Stimulated activated naive B cell treated with anti-CD40 and anti-IgM and Interleukin-4, amounts not matched to agents 10 μg/mL and 1 μg/mL and 100 μg/mL, for 72 hours (primary cell): ENCODE measurements around the gene CRACR2B.
A peak's percentile ranks its signal among the peaks of the same experiment; 100 is the strongest.

ENCODE experiments used
- ATAC-seq, 2 donors: fragments of 150-1000 bp; cut with Tn5 transposase; replicated peaks; 2 replicates each; pipeline ENCODE4 v1.10.0; 2021; ENCODE audit warnings: moderate library complexity in 1 of 2
- DNase-seq: peaks from one replicate; pipeline ENCODE4 v3.0.0; 2021
- H3K27ac Mint-ChIP-seq: one replicate; pipeline ENCODE4 v1.8.0; 2022; ENCODE audit warnings: mild to moderate bottlenecking, mixed read lengths
- H3K27me3 Mint-ChIP-seq, 2 donors: one replicate each; pipeline ENCODE4 v1.8.0; 2022; ENCODE audit warnings: mixed read lengths in 2 of 2
- H3K36me3 Mint-ChIP-seq, 2 donors: one replicate each; pipeline ENCODE4 v1.8.0; 2022; ENCODE audit warnings: mixed read lengths in 2 of 2, mild to moderate bottlenecking in 1 of 2
- H3K4me1 Mint-ChIP-seq, 2 donors: one replicate each; pipeline ENCODE4 v1.8.0; 2022; ENCODE audit warnings: mixed read lengths in 2 of 2, mild to moderate bottlenecking in 1 of 2
- H3K4me3 Mint-ChIP-seq, 2 donors: one replicate each; pipeline ENCODE4 v1.8.0; 2022; ENCODE audit warnings: mild to moderate bottlenecking in 2 of 2, mixed read lengths in 2 of 2, moderate library complexity in 1 of 2
- H3K9me3 Mint-ChIP-seq, 2 donors: one replicate each; pipeline ENCODE4 v1.8.0; 2022; ENCODE audit warnings: mixed read lengths in 2 of 2, mild to moderate bottlenecking in 1 of 2

The CRACR2B gene

GRCh38 chr11:843086-843734 is 15.5 kb downstream of the CRACR2B start:
- Mint-ChIP-seq H3K27ac (peak overlapping the region; percentile 71), H3K4me1 (peaks cover 27 to 52% of the 10 kb centered on the region in 2 donors), H3K4me3 (peak overlapping the region; percentile 80 to 90), H3K27me3 (peaks cover 10 to 14% of the 10 kb centered on the region in 2 donors), H3K36me3 (peaks cover 20 to 23% of the 10 kb centered on the region in 2 donors), H3K9me3 (no peaks in the 10 kb centered on the region)
- ATAC-seq, result peak; percentile 3
- DNase-seq, result no peak

GRCh38 chr11:843818-844692 is 16.3 kb downstream of the CRACR2B start:
- peak overlapping the region; percentile 80 to 90 for H3K4me3 Mint-ChIP-seq
- ATAC-seq (no peak), DNase-seq (no peak)
- H3K27me3 Mint-ChIP-seq, result peaks cover 10 to 22% of the 10 kb centered on the region in 2 donors
- H3K27ac Mint-ChIP-seq, result peak overlapping the region; percentile 71
- H3K4me1 Mint-ChIP-seq, result peaks cover 29 to 52% of the 10 kb centered on the region in 2 donors
- H3K36me3 Mint-ChIP-seq, result peaks cover 15 to 16% of the 10 kb centered on the region in 2 donors
- no peaks in the 10 kb centered on the region for H3K9me3 Mint-ChIP-seq

- no peak overlapping the region for H3K4me3 Mint-ChIP-seq
- H3K9me3 Mint-ChIP-seq, result no peaks in the 10 kb centered on the region
- peaks cover 29 to 50% of the 10 kb centered on the region in 2 donors for H3K4me1 Mint-ChIP-seq
- ATAC-seq (no peak), DNase-seq (no peak)
- no peak overlapping the region for H3K27ac Mint-ChIP-seq
- peaks cover 10 to 26% of the 10 kb centered on the region in 2 donors for H3K27me3 Mint-ChIP-seq
- peaks cover 13% of the 10 kb centered on the region in 2 donors for H3K36me3 Mint-ChIP-seq
These were observed 17.2 kb downstream of the CRACR2B start for GRCh38 chr11:844693-845644.

GRCh38 chr11:845872-846495 is 18.3 kb downstream of the CRACR2B start:
- DNase-seq (no peak), ATAC-seq (no peak)
- Mint-ChIP-seq H3K4me1 (peaks cover 20 to 39% of the 10 kb centered on the region in 2 donors), H3K9me3 (no peaks in the 10 kb centered on the region), H3K27me3 (peaks cover 10 to 29% of the 10 kb centered on the region in 2 donors), H3K27ac (no peak overlapping the region), H3K36me3 (peaks cover 4% of the 10 kb centered on the region in 2 donors), H3K4me3 (no peak overlapping the region)

GRCh38 chr11:846496-847098 is 18.9 kb downstream of the CRACR2B start:
- H3K4me1 Mint-ChIP-seq, result peaks cover 15 to 34% of the 10 kb centered on the region in 2 donors
- no peak overlapping the region for H3K27ac Mint-ChIP-seq
- H3K4me3 Mint-ChIP-seq, result no peak overlapping the region
- no peaks in the 10 kb centered on the region for H3K9me3 Mint-ChIP-seq
- DNase-seq (no peak), ATAC-seq (no peak)
- H3K27me3 Mint-ChIP-seq, result peaks cover 10 to 35% of the 10 kb centered on the region in 2 donors
- H3K36me3 Mint-ChIP-seq, result peaks cover 0 to 2% of the 10 kb centered on the region in 2 donors

GRCh38 chr11:847876-848275 is 20.2 kb downstream of the CRACR2B start:
- peaks cover 15 to 34% of the 10 kb centered on the region in 2 donors for H3K4me1 Mint-ChIP-seq
- H3K27ac Mint-ChIP-seq, result no peak overlapping the region
- ATAC-seq (no peak), DNase-seq (no peak)
- H3K4me3 Mint-ChIP-seq, result no peak overlapping the region
- H3K36me3 Mint-ChIP-seq, result peaks cover 0 to 2% of the 10 kb centered on the region in 2 donors
- no peaks in the 10 kb centered on the region for H3K9me3 Mint-ChIP-seq
- H3K27me3 Mint-ChIP-seq, result peaks cover 10 to 35% of the 10 kb centered on the region in 2 donors

GRCh38 chr11:848380-848931 is 20.7 kb downstream of the CRACR2B start:
- H3K36me3 Mint-ChIP-seq, result peaks cover 0 to under 1% of the 10 kb centered on the region in 2 donors
- DNase-seq, result no peak
- H3K27me3 Mint-ChIP-seq, result peaks cover 8 to 32% of the 10 kb centered on the region in 2 donors
- H3K4me1 Mint-ChIP-seq, result peaks cover 13 to 31% of the 10 kb centered on the region in 2 donors
- peak; percentile 67 for ATAC-seq
- H3K27ac Mint-ChIP-seq, result peak overlapping the region; percentile 25
- peak overlapping the region; percentile 10 to 84 for H3K4me3 Mint-ChIP-seq
- no peaks in the 10 kb centered on the region for H3K9me3 Mint-ChIP-seq

- ATAC-seq, result peak; percentile 26 to 36
- H3K4me1 Mint-ChIP-seq, result peaks cover 8 to 23% of the 10 kb centered on the region in 2 donors
- H3K27me3 Mint-ChIP-seq, result peaks cover 3 to 26% of the 10 kb centered on the region in 2 donors
- H3K9me3 Mint-ChIP-seq, result no peaks in the 10 kb centered on the region
- DNase-seq, result no peak
- H3K4me3 Mint-ChIP-seq, result peak overlapping the region; percentile 81 to 84
- no peak overlapping the region for H3K27ac Mint-ChIP-seq
- no peaks in the 10 kb centered on the region for H3K36me3 Mint-ChIP-seq
These were observed 21.5 kb downstream of the CRACR2B start for GRCh38 chr11:849104-849824.

- H3K4me1 Mint-ChIP-seq, result peaks cover 5 to 15% of the 10 kb centered on the region in 2 donors
- peak overlapping the region; percentile 60 for H3K4me3 Mint-ChIP-seq
- no peak for DNase-seq
- no peaks in the 10 kb centered on the region for H3K9me3 Mint-ChIP-seq
- H3K27ac Mint-ChIP-seq, result no peak overlapping the region
- ATAC-seq, result peak; percentile 4 to 18
- H3K36me3 Mint-ChIP-seq, result no peaks in the 10 kb centered on the region
- H3K27me3 Mint-ChIP-seq, result peaks cover 3 to 20% of the 10 kb centered on the region in 2 donors
These were observed 22.4 kb downstream of the CRACR2B start for GRCh38 chr11:849951-850774.

GRCh38 chr11:850775-851763 is 23.4 kb downstream of the CRACR2B start:
- peaks cover 5 to 14% of the 10 kb centered on the region in 2 donors for H3K4me1 Mint-ChIP-seq
- no peaks in the 10 kb centered on the region for H3K9me3 Mint-ChIP-seq
- peaks cover 3 to 20% of the 10 kb centered on the region in 2 donors for H3K27me3 Mint-ChIP-seq
- H3K36me3 Mint-ChIP-seq, result no peaks in the 10 kb centered on the region
- no peak overlapping the region for H3K27ac Mint-ChIP-seq
- no peak for ATAC-seq
- no peak for DNase-seq
- no peak overlapping the region for H3K4me3 Mint-ChIP-seq

GRCh38 chr11:852762-853161 is 25.0 kb downstream of the CRACR2B start:
- no peak overlapping the region for H3K27ac Mint-ChIP-seq
- no peak for ATAC-seq

More at GRCh38 chr11:852762-853161, 25.0 kb downstream of the CRACR2B start:
- Mint-ChIP-seq H3K36me3 (no peaks in the 10 kb centered on the region), H3K9me3 (no peaks in the 10 kb centered on the region), H3K4me1 (peaks cover 9 to 14% of the 10 kb centered on the region in 2 donors), H3K27me3 (peaks cover 0 to 20% of the 10 kb centered on the region in 2 donors), H3K4me3 (no peak overlapping the region)
- no peak for DNase-seq
